Astrocyte of the cerebellum (primary cell): ENCODE data around the gene B4GALT6.

Experiments used
- DNase-seq: peaks from one replicate; pipeline ENCODE4 v3.0.0-alpha.2; 2011; ENCODE audit warnings: low read depth
- H3K4me3 ChIP-seq: 2 replicates; pipeline ENCODE4 v1.5.1; 2011; ENCODE audit warnings: mild to moderate bottlenecking, low read depth, low read length, moderate library complexity
- in situ Hi-C: cut with HindIII; loops from 2 replicates; pipeline ENCODE4 v1.10.0; 2017; ENCODE audit warnings: low sequenced_read_pairs
- TF ChIP-seq, protein P1 (sequence below): IDR thresholded peaks from 2 replicates; pipeline ENCODE4 v1.5.1; 2012; ENCODE audit warnings: low read length, low read depth, moderate library complexity, mild to moderate bottlenecking; ENCODE audit errors: missing control alignments

Gene B4GALT6

GRCh38 chr18:31683968-31684278 is 458 bp downstream of the B4GALT6 start:
- in situ Hi-C loops: no loop called here
- no peak for DNase-seq
- H3K4me3 ChIP-seq: peak overlapping the region; percentile 66
- TF ChIP-seq, protein P1, sequence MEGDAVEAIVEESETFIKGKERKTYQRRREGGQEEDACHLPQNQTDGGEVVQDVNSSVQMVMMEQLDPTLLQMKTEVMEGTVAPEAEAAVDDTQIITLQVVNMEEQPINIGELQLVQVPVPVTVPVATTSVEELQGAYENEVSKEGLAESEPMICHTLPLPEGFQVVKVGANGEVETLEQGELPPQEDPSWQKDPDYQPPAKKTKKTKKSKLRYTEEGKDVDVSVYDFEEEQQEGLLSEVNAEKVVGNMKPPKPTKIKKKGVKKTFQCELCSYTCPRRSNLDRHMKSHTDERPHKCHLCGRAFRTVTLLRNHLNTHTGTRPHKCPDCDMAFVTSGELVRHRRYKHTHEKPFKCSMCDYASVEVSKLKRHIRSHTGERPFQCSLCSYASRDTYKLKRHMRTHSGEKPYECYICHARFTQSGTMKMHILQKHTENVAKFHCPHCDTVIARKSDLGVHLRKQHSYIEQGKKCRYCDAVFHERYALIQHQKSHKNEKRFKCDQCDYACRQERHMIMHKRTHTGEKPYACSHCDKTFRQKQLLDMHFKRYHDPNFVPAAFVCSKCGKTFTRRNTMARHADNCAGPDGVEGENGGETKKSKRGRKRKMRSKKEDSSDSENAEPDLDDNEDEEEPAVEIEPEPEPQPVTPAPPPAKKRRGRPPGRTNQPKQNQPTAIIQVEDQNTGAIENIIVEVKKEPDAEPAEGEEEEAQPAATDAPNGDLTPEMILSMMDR: no peak

DNA sequence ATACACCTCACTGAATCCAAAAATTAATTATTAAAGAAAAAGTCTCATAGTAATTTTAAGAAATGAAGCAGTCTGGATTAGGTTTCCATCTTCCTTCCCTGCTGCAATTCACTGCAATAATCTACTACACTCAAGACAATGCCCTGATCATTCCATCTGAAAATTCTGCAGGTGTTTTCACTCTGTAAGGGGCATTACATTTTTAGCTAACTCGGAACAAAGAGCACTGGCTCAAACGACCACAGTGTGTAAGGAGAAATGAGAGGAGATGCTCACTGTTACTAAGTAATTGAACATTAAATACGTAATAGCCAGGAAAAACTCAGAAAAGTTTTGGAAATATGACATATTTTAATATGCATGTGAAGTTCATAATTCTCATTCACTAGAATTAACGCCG is 1.3 kb downstream of the B4GALT6 start:
- no peak for DNase-seq
- TF ChIP-seq, protein P1: no peak
- H3K4me3 ChIP-seq: peak overlapping the region; percentile 66
- in situ Hi-C loops: no loop called here

GRCh38 chr18:31680831-31681568 is 3.4 kb downstream of the B4GALT6 start:
- TF ChIP-seq, protein P1: peak; percentile 27
- no peak for DNase-seq
- in situ Hi-C loops: no loop called here
- no peak overlapping the region for H3K4me3 ChIP-seq

DNA sequence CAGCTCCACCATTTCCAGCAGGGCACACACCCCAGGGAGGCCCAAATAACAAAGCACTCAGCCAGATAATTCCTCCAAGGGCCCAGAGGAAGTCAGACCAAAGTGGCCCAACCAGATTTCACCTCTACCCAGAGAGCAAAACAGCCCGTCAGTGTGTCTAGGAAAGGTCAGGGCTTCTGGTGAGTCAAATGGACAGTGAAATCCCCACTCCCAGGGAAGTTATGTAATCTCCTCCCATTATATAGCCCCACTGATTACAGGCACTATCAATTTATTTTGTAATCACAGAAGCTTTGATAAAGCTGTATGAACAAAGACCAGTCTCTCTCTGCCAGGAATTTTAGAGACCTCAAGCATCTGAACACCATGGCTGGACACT is 4.0 kb downstream of the B4GALT6 start:
- no peak overlapping the region for H3K4me3 ChIP-seq
- in situ Hi-C loops: no loop called here
- TF ChIP-seq, protein P1: no peak
- DNase-seq: no peak

DNA sequence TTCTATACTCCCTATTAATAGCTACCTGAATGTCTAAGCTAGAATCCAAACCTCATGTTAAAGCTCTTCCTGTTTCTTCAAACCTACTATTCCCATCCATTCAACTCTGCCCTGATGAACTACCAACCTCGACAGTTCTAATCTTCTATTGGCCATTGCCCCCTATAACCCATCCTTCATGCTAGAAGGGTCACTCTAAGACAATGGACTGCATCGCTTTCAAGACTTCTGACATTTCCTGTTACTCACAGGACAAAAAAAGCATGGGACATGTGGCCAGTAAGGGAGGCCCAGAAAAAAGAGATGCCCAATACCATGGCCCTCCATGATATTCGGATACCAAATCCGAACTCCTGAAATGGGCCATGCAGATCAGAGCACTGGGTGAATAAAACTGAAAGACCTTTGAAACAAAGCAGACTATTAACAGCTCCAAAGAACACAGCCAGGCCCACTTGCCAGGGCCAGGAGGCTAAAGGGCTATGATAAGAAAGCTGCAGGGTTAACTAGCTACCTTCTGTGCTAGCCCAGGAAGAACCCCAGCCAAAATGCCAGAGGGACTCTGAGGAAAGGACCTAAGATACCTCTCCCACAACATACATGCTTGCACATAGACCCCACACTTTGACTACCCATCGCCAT is 4.5 kb downstream of the B4GALT6 start:
- TF ChIP-seq, protein P1: no peak
- in situ Hi-C loops: no loop called here
- no peak for DNase-seq
- H3K4me3 ChIP-seq: no peak overlapping the region

DNA sequence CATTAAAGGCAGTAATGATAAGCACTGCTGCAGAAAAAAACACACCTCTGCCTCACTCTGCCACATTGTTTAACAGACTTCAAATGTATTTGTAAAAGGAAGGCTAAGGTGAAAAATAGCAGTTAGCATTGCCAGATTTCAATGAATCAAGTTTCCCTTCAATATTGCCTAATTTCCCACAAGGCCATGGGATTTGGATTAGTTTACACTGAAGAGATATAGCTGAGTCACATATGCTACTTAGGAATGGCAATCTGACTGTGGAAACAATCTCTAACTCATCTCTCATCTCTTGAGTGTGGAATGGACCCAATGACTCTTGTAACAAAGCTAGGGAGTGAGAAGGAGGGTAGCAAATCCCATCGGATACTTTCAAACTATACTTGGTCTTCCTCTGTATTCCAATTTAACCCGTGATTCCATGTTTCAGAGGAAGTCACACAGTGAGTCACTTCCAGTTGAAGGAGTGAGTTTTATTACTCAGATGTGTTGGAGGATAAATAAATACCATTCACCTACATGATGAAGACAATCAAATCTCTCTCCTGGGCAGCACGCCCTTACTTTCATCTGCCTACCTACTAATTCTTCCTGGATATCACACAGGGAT is 5.1 kb downstream of the B4GALT6 start:
- TF ChIP-seq, protein P1: no peak
- in situ Hi-C loops: no loop called here
- DNase-seq: no peak
- H3K4me3 ChIP-seq: no peak overlapping the region
